ENCODE measurements around the gene APOL3. TPM values are rescaled to one million over a fixed set of nuclear protein-coding genes. Genes with fewer than 3 reads are reported as not detected.

The APOL3 gene
- total RNA-seq, 1 experiment from 2014 or later: not detected

DNA sequence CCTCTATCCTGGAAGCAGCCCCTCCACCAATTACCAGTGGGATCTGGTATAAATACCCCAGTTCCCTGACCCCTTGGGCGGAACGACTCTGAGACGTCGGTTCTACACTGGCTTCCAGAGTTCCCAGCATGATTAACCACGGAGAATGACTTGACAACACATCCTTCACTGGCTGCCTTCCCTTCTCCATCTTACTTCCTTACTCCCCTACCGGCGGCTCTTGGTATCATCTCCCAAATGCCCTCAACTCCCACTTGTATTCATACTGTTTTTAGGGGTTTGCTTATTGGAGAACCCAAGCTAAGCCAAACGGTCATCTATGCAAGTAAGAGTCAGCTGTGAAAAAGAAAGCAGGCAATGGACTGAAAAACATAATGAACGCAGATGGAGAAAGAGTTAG lies 56.1 kb downstream of the APOL3 start:
- no peaks in the 10 kb centered on the region for H3K79me2 ChIP-seq (ENCODE audit: insufficient read depth, low read length)
- peaks cover 5 to 11% of the 10 kb centered on the region in 2 experiments; a peak in 3 of 4 replicates for H3K4me1 Mint-ChIP-seq
- H3K4me3 Mint-ChIP-seq: no peak overlapping the region
- DNase-seq: no peak
- no peaks in the 10 kb centered on the region for H3K27me3 ChIP-seq (ENCODE audit: insufficient read depth, low read length)
- peaks cover 7 to 8% of the 10 kb centered on the region in 2 experiments; a peak in 3 of 5 replicates for H3K9me3 Mint-ChIP-seq
- WGBS (ENCODE audit: extremely low coverage, insufficient read length, low lambda C conversion rate): no CpG with 5 or more reads among the region's 9 CpGs
- H2BK12ac ChIP-seq (ENCODE audit: insufficient read length, low read depth, low read length): no peak overlapping the region
- H2AFZ ChIP-seq (ENCODE audit: low read length): no peak overlapping the region
- H4K8ac ChIP-seq (replicated peaks; ENCODE audit: insufficient read length, low read depth, low read length): no peak overlapping the region
- H2BK120ac ChIP-seq (ENCODE audit: low read depth, low read length, poor library complexity, severe bottlenecking): no peak overlapping the region
- H4K91ac ChIP-seq (ENCODE audit: insufficient read length, low read depth, low read length): no peak overlapping the region
- H3K9me3 ChIP-seq (ENCODE audit: control insufficient read depth, low read depth, low read length): no peaks in the 10 kb centered on the region
- H3K4me2 ChIP-seq (ENCODE audit: insufficient read depth, insufficient read length, low read length): no peak overlapping the region
- H4K5ac ChIP-seq (ENCODE audit: insufficient read length, low read depth, low read length): no peak overlapping the region
- H3K27ac Mint-ChIP-seq: no peak overlapping the region
- no peak overlapping the region for H3K23ac ChIP-seq (ENCODE audit: insufficient read length, low read depth, low read length)
- no peak overlapping the region for H2BK20ac ChIP-seq (ENCODE audit: low read depth, low read length, poor library complexity, severe bottlenecking)
- H3K27me3 Mint-ChIP-seq (ENCODE audit: low read depth): peaks cover 2% of the 10 kb centered on the region; the same call in 1 of the 2 replicates
- no peak overlapping the region for H3K27ac ChIP-seq (ENCODE audit: insufficient read length, low read depth, low read length)
- no peak overlapping the region for H2BK15ac ChIP-seq (ENCODE audit: low read depth, low read length)
- no peak overlapping the region for H3K9ac ChIP-seq (ENCODE audit: extremely low read depth, insufficient read length, low read length)
- no peak overlapping the region for H3K56ac ChIP-seq (ENCODE audit: insufficient read length, low read depth, low read length)
- no peaks in the 10 kb centered on the region for H3K79me1 ChIP-seq (ENCODE audit: insufficient read depth, low read depth, low read length, poor library complexity, severe bottlenecking)
- no peak overlapping the region for H3K4ac ChIP-seq (ENCODE audit: low read depth, low read length)
- H3K14ac ChIP-seq (ENCODE audit: insufficient read depth, low read length): no peak overlapping the region
- H3K18ac ChIP-seq (ENCODE audit: insufficient read length, low read depth, low read length): no peak overlapping the region
- no peaks in the 10 kb centered on the region for H4K20me1 ChIP-seq (ENCODE audit: control insufficient read depth, insufficient read depth, insufficient read length)
- no peaks in the 10 kb centered on the region for H3K23me2 ChIP-seq (ENCODE audit: insufficient read length, low read depth, low read length, poor library complexity, severe bottlenecking)
- H2AK5ac ChIP-seq (ENCODE audit: insufficient read length, low read length): no peak overlapping the region
- TF ChIP-seq, protein P1, sequence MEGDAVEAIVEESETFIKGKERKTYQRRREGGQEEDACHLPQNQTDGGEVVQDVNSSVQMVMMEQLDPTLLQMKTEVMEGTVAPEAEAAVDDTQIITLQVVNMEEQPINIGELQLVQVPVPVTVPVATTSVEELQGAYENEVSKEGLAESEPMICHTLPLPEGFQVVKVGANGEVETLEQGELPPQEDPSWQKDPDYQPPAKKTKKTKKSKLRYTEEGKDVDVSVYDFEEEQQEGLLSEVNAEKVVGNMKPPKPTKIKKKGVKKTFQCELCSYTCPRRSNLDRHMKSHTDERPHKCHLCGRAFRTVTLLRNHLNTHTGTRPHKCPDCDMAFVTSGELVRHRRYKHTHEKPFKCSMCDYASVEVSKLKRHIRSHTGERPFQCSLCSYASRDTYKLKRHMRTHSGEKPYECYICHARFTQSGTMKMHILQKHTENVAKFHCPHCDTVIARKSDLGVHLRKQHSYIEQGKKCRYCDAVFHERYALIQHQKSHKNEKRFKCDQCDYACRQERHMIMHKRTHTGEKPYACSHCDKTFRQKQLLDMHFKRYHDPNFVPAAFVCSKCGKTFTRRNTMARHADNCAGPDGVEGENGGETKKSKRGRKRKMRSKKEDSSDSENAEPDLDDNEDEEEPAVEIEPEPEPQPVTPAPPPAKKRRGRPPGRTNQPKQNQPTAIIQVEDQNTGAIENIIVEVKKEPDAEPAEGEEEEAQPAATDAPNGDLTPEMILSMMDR (conservative IDR thresholded peaks at IDR 0.05): peak; percentile 59
- H3K36me3 Mint-ChIP-seq (ENCODE audit: insufficient read depth in 1 of 3, low read depth in 3 of 3): peaks cover 0 to 5% (median 0%) of the 10 kb centered on the region in 3 experiments; a peak in 1 of 7 replicates
- H3K4me1 ChIP-seq (ENCODE audit: insufficient read depth, low read length): no peaks in the 10 kb centered on the region
- H2BK5ac ChIP-seq (ENCODE audit: insufficient read length, low read length): no peak overlapping the region
- H3T11ph ChIP-seq (ENCODE audit: low read length): no peak overlapping the region
